Stimulated activated CD4-positive, alpha-beta T cell treated with anti-CD3 and anti-CD28 coated beads, Interleukin-4, amount 100 ng/mL, for 48 hours (primary cell): ENCODE measurements around the gene NR2E1.

Experiments used
- DNase-seq, 2 donors: peaks; one replicate each; pipeline ENCODE4 v3.0.0-alpha.2; 2020; ENCODE audit warnings: low read depth in 2 of 2

Gene NR2E1

GRCh38 chr6:108209738-108210137 lies 43.9 kb downstream of the NR2E1 start:
- no peak for DNase-seq

GRCh38 chr6:108210556-108210955 lies 44.7 kb downstream of the NR2E1 start:
- no peak for DNase-seq

GRCh38 chr6:108211671-108212070 lies 45.8 kb downstream of the NR2E1 start:
- DNase-seq: no peak

GRCh38 chr6:108222064-108222463 lies 56.2 kb downstream of the NR2E1 start:
- DNase-seq: no peak

GRCh38 chr6:108222504-108222903 lies 56.7 kb downstream of the NR2E1 start:
- DNase-seq: no peak

- no peak for DNase-seq
Measured at GRCh38 chr6:108227290-108227689, 61.5 kb downstream of the NR2E1 start.

GRCh38 chr6:108228416-108228815 lies 62.6 kb downstream of the NR2E1 start:
- no peak for DNase-seq

GRCh38 chr6:108235127-108235526 lies 69.3 kb downstream of the NR2E1 start:
- no peak for DNase-seq

GRCh38 chr6:108236791-108237190 lies 71.0 kb downstream of the NR2E1 start:
- no peak for DNase-seq

GRCh38 chr6:108238322-108238721 lies 72.5 kb downstream of the NR2E1 start:
- DNase-seq: no peak
